Measurements from ENCODE around the gene TPR.
A peak's percentile ranks its signal among the peaks of the same experiment; 100 is the strongest.
"Not testable (repeated sequence)": the region's sequence is repeated elsewhere in the genome, so short reads cannot be mapped to it uniquely, and the experiment has no call there.

TPR gene

DNA sequence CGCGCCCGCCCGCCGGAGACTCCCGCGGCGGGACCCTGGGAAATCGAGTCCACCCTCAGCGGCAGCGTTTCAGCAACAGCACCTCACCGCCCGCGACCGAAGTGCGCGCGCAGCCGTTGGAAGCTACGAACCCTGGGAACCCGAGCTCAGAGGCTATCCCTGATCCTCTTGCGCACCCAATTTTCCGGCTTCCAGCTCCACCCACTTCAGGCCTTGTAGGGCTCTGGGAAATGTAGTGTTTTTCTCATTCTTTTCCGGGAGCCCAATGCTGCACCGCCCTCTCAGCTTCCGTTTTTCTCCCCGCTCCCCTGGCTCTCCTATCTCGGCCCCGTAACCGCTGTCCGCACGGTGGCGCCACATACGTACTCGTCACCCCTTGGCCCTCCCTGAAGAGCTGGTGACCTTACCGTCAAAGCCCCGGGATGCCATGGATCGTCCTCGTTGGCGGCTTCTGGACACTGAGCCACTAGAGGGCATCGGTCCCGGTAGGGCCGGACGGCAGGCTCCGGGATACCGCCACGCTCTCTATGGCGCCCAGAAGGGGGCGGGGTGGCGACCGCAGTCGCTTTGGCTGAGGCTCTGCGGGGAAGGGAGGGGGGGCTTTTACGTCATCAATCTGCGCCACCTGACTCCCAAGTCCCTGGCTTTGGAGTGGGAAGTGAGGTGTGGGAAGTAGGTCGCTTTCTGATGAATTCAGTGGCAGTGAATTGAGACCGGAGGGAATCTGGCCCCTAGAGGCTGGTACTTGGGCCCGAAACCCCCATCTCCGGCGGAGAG, at the start of gene TPR, which contains the start of gene ODR4:
Gene TPR (minus strand): TSS at position 102 of the 777 bp plus-strand sequence. CDS start 225 bp downstream, outside the sequence.
Gene ODR4 (plus strand): TSS at position 687 of the 777 bp plus-strand sequence. CDS start 3,948 bp downstream, outside the sequence.
- DNase-seq: peak; percentile 92 to 95

DNA sequence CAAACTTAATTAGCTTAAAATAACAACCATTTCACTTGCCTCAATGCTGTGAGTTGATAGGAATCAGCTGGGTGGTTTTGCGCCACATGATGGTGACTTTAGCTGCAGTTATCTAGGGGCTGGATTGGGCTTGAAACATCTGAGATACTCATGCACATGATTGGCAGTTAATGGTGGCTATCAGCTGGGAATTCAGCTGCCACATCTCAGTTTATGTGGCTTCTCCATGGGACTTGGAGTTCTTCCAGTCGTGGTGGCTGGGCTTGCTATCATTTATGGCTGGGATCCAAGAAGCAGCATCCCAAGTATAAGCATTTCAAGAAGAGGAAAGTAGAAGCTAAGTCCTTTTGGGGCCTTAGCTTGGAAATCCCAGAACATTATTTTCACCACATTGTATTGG, 49.5 kb upstream of the TPR start:
- no peak for DNase-seq

GRCh38 chr1:186421446-186421845, 46.4 kb upstream of the TPR start:
- DNase-seq: no peak

DNA sequence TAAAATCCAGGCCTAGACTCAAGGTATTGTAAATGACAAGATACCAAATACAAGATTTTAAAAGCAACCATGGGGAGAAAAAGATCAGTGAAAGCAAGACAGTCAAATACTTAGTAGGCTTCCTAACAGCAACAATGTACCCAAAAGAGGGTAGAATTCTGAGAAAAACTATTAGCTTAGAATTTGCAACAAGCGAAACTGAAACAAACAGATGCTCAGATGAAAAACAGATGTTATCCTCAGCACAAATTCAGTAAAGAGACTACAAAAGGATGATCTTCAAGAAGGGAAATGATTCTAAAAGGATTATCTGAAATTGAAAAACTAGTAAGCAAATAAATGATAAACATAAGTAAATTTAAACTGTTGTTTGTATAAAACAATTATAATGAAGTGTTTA, 45.9 kb upstream of the TPR start:
- DNase-seq: no peak

DNA sequence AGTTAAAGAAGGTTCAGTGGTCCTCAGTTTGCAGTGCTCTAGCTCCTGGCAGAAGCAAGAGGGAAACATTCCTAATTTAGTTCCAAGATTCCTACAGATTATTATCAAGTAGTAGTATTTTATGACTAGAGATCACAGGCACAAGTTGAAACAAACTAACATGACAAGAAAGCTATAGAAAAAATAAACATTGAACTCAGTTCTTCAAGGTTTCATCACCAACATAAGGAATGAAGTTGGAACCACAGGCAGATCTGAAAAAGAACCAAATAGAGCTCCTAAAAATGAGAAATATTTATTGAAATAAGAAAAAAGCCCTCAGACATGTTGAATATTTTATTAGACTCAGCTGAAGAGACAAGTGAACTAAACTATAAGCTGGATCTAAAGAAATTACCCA, 45.3 kb upstream of the TPR start:
- no peak for DNase-seq

DNA sequence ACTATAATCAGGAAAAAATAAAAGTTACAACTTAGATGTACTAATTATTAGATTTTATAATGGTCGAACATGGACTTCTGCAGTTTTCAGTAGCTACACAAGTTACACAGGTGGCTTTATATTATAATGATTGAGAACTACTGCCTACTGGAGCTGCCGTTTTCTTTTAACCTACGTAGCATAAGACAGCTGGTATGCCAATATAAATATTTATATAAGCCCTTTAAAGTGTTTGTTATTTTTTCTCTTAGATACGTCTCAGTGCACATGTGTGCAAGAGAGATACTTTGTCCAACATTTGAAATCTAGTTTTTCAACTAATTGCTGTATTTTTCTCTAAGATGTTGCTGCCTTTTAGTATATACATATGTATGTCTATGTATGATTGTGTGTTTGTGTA, 43.5 kb upstream of the TPR start:
- DNase-seq: no peak

GRCh38 chr1:186413319-186413718, 38.3 kb upstream of the TPR start:
- DNase-seq: no peak

GRCh38 chr1:186409091-186409490, 34.0 kb upstream of the TPR start:
- DNase-seq: no peak

DNA sequence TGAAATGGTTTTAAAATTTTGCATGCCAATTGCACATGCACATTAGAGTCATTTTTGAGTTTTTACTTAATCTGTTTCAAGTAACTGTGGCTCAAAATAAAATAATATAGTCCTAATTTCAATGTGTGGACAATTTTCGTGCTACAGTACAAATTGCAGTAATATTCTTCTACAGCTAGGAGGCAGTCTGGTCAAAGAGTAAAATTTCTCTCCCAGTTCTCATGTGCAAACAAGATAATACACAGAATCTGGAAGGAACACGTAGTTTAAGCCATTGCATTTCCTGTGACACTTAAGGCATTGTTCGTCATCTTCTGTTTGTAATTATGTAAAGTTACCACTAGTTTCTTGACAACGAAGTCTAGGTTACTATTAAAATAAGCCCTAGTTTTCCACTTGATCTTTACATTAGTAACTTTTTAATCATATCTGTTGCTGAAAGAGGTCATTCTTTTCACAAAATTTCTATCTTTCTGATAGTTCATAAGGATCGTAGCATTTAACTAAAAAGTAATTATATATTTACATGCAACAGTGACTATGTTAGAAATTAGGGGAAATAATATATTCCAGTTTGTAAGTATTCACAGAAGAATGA, 29.5 kb upstream of the TPR start:
- peak in 1 of 2 experiments; percentile 9 for DNase-seq

- no peak for DNase-seq
Observed at GRCh38 chr1:186403632-186404031, 28.6 kb upstream of the TPR start.

DNA sequence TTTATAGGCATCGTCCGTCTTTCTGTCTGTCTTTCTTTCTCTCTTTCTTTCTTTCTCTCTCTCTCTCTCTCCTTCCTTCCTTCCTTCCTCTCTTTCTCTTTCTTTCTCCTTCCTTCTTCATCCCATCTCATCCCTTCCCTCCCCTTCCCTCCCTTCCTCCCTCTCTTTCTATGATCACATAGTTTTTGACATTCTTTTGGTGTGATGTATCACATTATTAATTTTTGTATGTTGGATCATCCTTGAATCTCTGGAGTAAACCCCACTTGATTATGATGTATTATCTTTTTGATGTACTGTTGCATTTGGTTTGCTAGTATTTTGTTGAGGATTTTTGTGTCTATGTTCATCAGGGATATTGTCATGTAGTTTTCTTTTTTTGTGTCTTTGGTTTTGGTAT, 26.4 kb upstream of the TPR start:
- not testable (repeated sequence) for DNase-seq

DNA sequence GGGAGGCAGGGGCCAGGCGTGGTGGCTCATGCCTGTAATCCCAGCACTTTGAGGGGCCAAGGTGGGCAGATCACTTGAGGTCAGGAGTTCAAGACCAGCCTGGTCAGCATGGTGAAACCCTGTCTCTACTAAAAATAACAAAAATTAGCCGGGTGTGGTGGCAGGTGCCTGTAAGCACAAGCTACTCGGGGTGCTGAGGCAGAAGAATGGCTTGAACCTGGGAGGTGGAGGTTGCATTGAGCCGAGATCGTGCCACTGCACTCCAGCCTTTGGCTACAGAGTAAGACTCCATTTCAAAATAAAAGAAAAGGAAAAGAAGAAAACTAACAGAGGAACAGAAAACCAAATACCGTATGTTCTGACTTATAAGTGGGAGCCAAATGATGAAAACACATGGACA, 17.7 kb upstream of the TPR start:
- not testable (repeated sequence) for DNase-seq

DNA sequence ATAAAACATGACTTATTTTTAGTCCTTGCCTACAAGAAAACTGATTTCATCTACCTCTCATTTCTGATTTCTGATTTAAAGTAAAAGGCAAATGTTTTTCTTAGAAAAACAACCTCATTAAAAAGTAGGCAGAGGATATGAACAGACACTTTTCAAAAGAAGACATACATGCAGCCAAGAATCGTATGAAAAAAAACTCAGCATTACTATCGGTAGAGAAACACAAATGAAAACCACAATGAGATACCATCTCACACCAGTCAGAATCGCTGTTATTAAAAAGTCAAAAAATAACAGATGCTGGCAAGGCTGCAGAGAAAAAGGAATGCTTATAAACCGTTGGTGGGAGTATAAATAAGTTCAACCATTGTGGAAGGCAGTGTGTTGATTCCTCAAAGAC, 16.8 kb upstream of the TPR start:
- no peak for DNase-seq

- DNase-seq: no peak
Observed at GRCh38 chr1:186390925-186391324, 15.9 kb upstream of the TPR start.

DNA sequence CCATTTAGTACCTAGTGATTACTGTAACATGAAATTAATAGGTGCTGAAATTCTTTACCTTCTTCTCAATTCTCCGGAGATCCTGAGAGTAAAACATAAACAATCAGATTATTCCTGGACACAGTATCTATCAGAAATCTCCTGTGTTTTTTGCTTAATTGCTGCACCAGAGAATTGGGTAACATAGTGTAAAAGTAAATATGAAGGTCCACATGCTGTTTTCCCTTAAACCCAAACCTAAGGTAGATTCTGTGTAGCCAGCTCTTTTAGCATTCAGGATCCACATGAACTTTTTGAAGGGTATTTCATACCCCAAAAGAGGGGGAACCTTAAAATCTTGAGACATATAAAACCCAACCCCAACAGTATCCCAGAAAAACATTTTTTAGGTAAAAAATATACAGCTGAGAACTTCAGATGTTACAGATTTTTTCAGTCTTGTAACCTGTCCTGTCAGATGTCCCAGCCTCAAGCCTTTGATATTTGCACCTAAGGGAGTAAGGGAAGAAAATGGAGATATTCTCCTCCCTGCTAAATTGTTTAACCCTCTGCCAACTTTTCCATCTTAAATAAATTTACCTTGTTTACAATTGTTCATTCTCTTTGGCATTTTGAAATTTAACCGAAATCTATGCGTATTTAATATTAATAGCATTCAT, 11.8 kb upstream of the TPR start:
- no peak for DNase-seq

GRCh38 chr1:186375929-186376319, 871 bp upstream of the TPR start:
- no peak for DNase-seq

- peak in 1 of 2 experiments; percentile 37 for DNase-seq
Observed at GRCh38 chr1:186374303-186375151, 526 bp downstream of the TPR start.

DNA sequence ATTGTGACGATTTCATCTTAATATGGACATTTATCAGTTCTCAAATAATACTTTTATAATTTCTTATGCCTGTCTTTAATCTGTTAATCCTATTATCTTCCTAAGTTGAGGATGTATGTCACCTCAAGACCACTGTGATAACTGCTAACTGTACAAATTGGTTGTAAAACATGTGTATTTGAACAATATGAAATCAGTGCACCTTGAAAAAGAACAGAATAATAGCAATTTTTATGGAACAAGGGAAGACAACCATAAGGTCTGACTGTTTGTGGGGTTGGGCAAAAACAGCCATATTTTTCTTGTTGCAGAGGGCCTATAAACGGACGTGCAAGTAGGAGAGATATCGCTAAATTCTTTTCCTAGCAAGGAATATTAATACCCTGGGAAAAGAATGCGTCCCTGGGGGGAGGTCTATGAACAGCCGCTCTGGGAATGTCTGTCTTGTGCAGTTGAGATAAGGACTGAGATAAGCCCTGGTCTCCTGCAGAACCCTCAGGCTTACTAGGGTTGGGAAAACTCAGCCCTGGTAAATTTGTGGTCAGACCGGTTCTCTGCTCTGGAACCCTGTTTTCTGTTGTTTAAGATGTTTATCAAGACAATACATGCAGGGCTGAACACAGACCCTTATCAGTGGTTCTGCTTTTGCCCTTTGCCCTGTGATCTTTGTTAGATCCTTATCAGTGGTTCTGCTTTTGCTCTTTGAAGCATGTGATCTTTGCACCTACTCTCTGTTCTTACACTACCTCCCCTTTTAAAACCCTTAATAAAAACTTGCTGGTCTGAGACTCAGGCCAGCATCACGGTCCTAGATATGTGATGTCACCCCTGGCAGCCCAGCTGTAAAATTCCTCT, 27.0 kb downstream of the TPR start:
- not testable (repeated sequence) for DNase-seq

- DNase-seq: no peak
Observed at GRCh38 chr1:186340772-186341171, 34.3 kb downstream of the TPR start.

DNA sequence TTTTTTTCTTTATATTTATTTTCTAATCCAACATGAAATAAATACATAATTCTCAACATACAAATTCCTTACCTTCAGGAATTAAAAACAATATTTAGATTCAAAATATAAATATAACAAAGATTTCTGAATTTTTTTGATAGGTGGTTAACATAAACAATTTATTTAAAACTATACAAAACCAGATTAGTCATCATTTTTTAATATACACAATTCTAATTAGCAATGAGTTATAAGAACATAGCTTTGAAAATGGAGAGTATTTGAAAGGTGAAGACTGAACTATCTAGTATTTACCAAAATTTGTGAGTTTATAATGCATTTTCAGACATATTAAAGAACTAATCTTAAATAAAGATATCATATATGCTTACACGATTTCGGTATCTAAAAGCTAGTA, 37.5 kb downstream of the TPR start:
- no peak for DNase-seq

GRCh38 chr1:186330758-186331157, 44.3 kb downstream of the TPR start:
- DNase-seq: no peak

- no peak for DNase-seq
Observed at GRCh38 chr1:186327331-186327730, 47.7 kb downstream of the TPR start.

Measured in SW 1271 (cell line).